ENCODE data around the gene HLA-E.

Gene HLA-E

DNA sequence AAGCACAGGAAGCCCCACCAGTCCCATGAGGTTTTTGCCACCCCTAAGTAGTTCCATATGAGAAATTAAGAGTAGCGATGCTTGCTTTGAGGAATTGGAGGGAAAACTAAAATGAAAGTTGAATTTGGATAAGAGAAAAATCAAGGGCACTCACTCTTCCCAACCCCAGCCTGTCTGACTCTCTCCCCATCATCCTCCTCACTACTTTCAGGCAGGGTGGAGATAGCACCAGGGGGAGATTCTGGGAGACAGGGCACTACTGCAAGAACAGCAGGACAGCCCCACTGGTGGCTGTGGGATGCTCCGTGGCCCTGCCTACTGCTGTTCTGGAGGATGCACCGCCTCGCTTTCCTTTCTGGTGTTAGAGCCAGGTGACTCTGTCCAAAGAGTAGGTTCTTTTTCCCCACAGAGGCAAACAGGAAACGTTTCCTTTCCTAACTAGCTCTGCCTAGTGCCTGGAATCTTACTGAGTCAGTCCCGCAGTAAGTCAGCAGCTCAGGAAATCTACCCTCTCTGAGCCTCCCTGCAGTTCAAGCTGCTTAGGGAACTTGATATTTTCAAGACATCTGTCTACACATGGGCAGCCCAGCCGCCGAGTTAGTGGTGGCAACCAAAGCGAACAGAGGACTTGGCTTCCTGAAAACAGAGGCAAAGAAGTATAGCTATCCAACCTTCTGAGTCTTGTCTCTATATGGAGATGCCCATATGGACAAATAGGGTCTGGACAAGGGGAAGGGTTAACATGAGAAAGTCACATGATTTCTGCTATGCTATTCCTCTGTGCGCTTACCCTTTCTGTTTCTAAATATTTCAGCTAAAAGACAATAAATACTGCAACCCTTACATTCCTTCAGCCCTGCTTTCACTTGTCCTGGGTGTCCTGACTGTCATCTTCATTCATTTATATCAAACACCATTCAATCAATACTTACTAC is 11.4 kb downstream of the HLA-E start:
- TF ChIP-seq, protein P1, sequence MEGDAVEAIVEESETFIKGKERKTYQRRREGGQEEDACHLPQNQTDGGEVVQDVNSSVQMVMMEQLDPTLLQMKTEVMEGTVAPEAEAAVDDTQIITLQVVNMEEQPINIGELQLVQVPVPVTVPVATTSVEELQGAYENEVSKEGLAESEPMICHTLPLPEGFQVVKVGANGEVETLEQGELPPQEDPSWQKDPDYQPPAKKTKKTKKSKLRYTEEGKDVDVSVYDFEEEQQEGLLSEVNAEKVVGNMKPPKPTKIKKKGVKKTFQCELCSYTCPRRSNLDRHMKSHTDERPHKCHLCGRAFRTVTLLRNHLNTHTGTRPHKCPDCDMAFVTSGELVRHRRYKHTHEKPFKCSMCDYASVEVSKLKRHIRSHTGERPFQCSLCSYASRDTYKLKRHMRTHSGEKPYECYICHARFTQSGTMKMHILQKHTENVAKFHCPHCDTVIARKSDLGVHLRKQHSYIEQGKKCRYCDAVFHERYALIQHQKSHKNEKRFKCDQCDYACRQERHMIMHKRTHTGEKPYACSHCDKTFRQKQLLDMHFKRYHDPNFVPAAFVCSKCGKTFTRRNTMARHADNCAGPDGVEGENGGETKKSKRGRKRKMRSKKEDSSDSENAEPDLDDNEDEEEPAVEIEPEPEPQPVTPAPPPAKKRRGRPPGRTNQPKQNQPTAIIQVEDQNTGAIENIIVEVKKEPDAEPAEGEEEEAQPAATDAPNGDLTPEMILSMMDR (conservative IDR thresholded peaks at IDR 0.05; ENCODE audit: low read depth, low read length), result no peak
- no peak for DNase-seq (ENCODE audit: low read depth)
- no peak overlapping the region for H3K4me3 ChIP-seq (ENCODE audit: low read length)

DNA sequence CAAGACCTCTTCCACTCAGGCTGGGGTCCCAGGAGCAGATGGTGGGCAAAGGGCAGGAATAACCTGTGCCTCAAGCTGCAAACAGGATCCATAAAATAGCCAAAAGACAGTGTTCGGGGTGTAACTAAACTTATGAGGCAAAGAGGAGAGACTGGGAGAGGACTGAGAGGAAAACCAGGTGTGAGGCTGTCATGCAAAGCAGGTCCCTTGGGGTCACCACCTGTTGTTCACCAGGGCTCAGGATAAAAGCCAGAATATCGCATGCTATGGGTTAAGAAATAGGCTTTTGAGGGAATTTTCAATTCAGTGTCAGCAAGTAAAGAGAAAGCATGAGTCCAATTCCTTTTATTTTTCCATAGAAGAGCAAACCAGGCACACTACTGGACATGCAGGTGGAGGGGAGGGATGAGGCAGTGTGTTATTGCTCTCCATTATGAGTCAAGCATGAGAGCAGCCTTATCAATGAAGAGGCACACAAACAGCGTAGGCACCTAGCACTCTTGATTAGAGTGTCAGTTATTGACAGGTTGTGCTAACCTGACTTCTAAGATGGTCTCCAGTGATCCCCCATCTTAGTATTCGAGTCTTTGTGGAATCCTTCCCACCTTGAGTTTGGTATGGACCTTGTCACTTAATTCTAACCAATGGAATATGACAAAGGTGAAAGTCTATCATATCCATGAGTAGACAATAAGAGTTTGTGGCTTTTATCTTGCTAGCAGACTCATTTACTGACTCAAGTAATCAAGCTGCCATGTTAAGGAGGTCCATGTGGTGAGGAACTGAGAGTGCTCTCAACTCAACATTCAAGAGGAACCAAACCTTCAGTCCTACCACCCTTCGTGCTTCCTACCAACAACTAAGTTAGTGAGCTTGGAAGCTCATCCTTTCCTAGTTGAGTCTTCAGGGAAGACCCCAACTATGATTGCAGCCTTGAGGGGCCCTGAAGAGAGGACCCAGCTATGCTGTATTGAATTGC is 18.8 kb downstream of the HLA-E start:
- DNase-seq (ENCODE audit: low read depth), result no peak
- H3K4me3 ChIP-seq (ENCODE audit: low read length), result no peak overlapping the region
- TF ChIP-seq, protein P1 (conservative IDR thresholded peaks at IDR 0.05; ENCODE audit: low read depth, low read length), result no peak

DNA sequence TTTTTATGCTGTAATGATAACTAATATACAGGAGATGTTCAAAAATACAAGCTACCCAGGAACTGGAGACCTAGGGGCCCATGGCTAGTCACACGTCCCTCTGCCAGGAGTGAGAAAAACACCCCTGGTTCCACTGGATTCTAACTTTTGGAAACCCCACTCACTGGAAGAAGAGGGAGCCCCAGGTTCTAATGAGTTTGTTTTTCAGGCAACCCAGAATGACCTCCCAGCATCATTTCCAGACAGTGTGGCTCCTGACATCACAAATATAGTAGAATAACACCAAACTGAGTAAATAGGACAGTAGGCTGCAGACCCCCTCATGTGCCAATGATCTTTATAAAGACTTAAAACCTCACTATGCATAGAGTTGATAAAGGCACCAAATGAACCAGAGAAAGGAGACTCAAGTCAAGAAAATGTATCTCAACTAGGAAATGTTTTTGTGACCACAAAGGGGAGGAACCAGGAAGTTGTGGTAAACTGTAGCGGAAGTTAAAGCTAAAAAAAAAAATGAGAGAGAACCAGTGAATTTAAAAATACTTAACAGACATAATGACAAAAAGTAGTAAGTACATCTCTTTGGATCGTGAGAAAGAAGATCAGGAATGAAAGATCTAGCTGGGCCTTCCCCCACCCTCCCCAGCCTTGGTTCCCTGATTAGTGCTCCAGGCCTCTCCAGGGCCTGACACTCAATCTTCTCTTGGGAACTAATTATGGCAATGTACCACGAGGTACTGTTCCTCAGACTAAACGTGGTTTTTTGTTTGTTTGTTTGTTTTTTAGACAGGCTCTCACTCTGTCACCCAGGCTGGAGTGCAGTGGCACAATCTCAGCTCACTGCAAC is 19.8 kb downstream of the HLA-E start:
- H3K4me3 ChIP-seq (ENCODE audit: low read length), result no peak overlapping the region
- TF ChIP-seq, protein P1 (conservative IDR thresholded peaks at IDR 0.05; ENCODE audit: low read depth, low read length), result no peak
- no peak for DNase-seq (ENCODE audit: low read depth)

DNA sequence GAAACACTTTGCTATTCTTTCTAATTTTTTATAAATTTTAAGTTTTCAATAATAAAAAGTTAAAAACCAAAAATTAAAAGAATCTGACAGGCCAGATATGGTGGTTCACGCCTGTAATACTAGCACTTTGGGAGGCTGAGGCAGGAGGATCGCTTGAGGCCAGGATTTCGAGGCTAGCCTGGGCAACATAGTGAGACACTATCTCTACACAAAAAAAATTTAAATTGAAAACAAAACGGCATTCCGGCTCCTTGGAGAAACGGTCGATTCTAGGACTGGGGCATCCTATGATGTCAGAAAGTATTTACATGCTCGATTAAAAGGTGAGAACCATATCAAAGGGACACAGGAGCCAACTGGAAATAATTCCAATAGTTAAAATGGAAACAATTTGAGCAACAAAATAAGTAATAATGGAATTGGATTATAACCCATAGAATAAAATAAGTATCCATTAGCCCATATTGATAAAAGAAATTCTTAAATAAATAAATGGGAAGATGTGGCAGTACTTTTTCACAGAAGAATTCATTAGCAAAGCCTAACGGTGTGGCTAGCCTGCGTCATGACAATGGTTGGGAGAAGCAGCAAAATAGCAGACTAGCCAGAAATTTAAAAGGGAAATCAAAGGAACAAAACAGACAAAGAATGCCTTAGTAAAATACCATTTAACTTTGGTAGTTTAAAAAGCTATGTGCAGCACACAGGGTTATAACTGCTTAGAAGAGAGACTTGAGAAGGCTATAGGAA is 21.3 kb downstream of the HLA-E start:
- DNase-seq (ENCODE audit: low read depth), result no peak
- H3K4me3 ChIP-seq (ENCODE audit: low read length), result no peak overlapping the region

DNA sequence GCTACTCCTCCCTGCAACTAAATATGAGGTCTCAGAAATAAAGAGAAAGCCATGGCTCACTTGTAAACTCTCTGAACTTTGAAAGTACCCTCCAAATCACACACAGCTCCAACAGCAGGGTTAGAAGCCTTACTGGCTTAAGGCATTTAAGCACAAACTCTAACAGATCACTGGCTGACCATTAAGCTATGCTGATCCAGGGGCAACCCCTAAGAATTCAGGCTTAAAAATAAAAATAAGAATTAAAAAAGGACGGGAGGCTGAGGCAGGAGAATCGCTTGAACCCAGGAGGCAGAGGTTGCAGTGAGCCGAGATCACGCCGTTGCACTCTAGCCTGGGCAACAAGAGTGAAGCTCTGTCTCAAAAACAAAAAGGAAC is 21.8 kb downstream of the HLA-E start:
- H3K4me3 ChIP-seq (ENCODE audit: low read length), result no peak overlapping the region
- TF ChIP-seq, protein P1 (conservative IDR thresholded peaks at IDR 0.05; ENCODE audit: low read depth, low read length), result no peak
- no peak for DNase-seq (ENCODE audit: low read depth)

More for the DNA sequence above, 21.3 kb downstream of the HLA-E start:
- TF ChIP-seq, protein P1 (conservative IDR thresholded peaks at IDR 0.05; ENCODE audit: low read depth, low read length), result no peak

DNA sequence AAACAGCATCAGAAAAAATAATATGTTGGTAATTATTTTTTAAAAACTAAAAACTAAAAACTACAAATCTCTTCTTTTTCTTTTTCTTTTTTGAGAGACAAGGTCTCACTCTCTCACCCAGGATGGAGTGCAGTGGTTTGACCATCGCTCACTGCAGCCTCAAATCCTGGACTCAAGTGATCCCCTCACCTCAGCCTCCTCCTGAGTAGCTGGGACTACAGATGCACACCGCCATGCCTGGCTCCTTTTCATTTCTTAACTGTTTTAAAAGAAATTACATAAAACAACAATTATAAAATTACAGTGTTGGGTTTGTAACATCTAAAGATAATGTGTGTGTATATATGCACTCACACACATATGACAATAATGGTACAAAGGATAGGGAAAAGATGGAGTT is 24.1 kb downstream of the HLA-E start:
- TF ChIP-seq, protein P1 (conservative IDR thresholded peaks at IDR 0.05; ENCODE audit: low read depth, low read length), result no peak
- DNase-seq (ENCODE audit: low read depth), result no peak
- no peak overlapping the region for H3K4me3 ChIP-seq (ENCODE audit: low read length)
